B cell (primary cell): ENCODE data around the gene GPR148. TPM values are rescaled to one million over a fixed set of nuclear protein-coding genes. Genes with fewer than 3 reads are reported as not detected.
"Not testable (repeated sequence)": the region's sequence is repeated elsewhere in the genome, so short reads cannot be mapped to it uniquely, and the experiment has no call there.

Experiments used
- ATAC-seq: fragments of 200-7000 bp; cut with Tn5 transposase; one replicate; pipeline ENCODE4 v1.10.0; 2021; ENCODE audit warnings: low read depth, mild to moderate bottlenecking, moderate number of reproducible peaks, moderate library complexity
- CTCF ChIA-PET: fragments of 350-600 bp; sonication (Branson Sonifier 250); formaldehyde crosslinking; loops from one replicate; lab custom pipeline; 2021; ENCODE audit warnings: antibody characterized with exemption, inconsistent platforms; lab: Charles Lee
- POLR2A ChIA-PET: fragments of 350-600 bp; sonication (Branson Sonifier 250); formaldehyde crosslinking; loops from one replicate; lab custom pipeline; 2021; ENCODE audit warnings: antibody characterized with exemption; lab: Charles Lee
- DNase-seq: peaks from one replicate; pipeline ENCODE4 v3.0.0; 2013
- H2AFZ ChIP-seq: 2 replicates; pipeline ENCODE4 v1.6.1; 2012; ENCODE audit warnings: mild to moderate bottlenecking, low read depth, low read length; ENCODE audit not compliant: insufficient read depth, poor library complexity, severe bottlenecking
- H3K27ac ChIP-seq, 2 donors: 1 replicate in 1 of 2; 2 replicates in 1 of 2; pipeline ENCODE4 v1.5.1; 2012 to 2013; ENCODE audit warnings: low read length in 2 of 2, mild to moderate bottlenecking in 2 of 2, moderate library complexity in 1 of 2
- H3K27me3 ChIP-seq, 4 experiments: fragments of 200-600 bp in 1 of 4; sonication (generic) in 1 of 4; replicated peaks in 1 of 4; 1 replicate in 2 of 4; 2 replicates in 2 of 4; pipeline versions ENCODE4 v1.6.1 to v1.7.0; 2013 to 2016; ENCODE audit warnings: low read length in 3 of 4, mild to moderate bottlenecking in 2 of 4, mixed read lengths in 1 of 4, moderate library complexity in 1 of 4; ENCODE audit not compliant: insufficient read depth in 4 of 4, control insufficient read depth in 3 of 4; ENCODE audit errors: control extremely low read depth in 1 of 4
- H3K36me3 ChIP-seq, 2 experiments: replicated peaks in 1 of 2; 1 replicate in 1 of 2; 2 replicates in 1 of 2; pipeline versions ENCODE4 v1.6.1 to v1.7.1; 2013; ENCODE audit warnings: low read length in 1 of 2; ENCODE audit not compliant: insufficient read depth in 2 of 2, control insufficient read depth in 1 of 2; ENCODE audit errors: control extremely low read depth in 1 of 2, extremely low read depth in 1 of 2
- H3K4me1 ChIP-seq, 2 donors: fragments of 200-600 bp in 1 of 2; sonication (generic) in 1 of 2; 1 replicate in 1 of 2; 2 replicates in 1 of 2; pipeline versions ENCODE4 v1.5.1 to v1.6.1; 2013 to 2017; ENCODE audit warnings: low read length in 2 of 2; ENCODE audit not compliant: control insufficient read depth in 2 of 2, insufficient read depth in 2 of 2
- H3K4me2 ChIP-seq: replicated peaks from 2 replicates; pipeline ENCODE3; 2012; ENCODE audit warnings: mild to moderate bottlenecking, low read depth, low read length; ENCODE audit not compliant: poor library complexity, severe bottlenecking
- H3K4me3 ChIP-seq, 5 experiments: fragments of 200-600 bp in 1 of 5; sonication (generic) in 1 of 5; 1 replicate in 3 of 5; 2 replicates in 2 of 5; pipeline versions ENCODE4 v1.5.1 to v1.7.0; 2011 to 2016; ENCODE audit warnings: low read length in 4 of 5, mild to moderate bottlenecking in 4 of 5, low read depth in 2 of 5, control low read depth in 1 of 5, moderate library complexity in 1 of 5; ENCODE audit not compliant: insufficient read depth in 1 of 5; ENCODE audit errors: control extremely low read depth in 1 of 5, extremely low read depth in 1 of 5
- H3K79me2 ChIP-seq: fragments of 200-600 bp; sonication (generic); one replicate; pipeline ENCODE4 v1.6.0; 2016; ENCODE audit warnings: low read length; ENCODE audit not compliant: control insufficient read depth, insufficient read depth
- H3K9ac ChIP-seq: fragments of 200-600 bp; sonication (generic); 2 replicates; pipeline ENCODE4 v1.6.1; 2017; ENCODE audit warnings: mild to moderate bottlenecking, low read length, moderate library complexity
- H3K9me3 ChIP-seq, 3 donors: one replicate each; pipeline versions ENCODE4 v1.6.1 to v1.7.1; 2013; ENCODE audit warnings: low read length in 2 of 3; ENCODE audit not compliant: control insufficient read depth in 2 of 3, insufficient read depth in 1 of 3; ENCODE audit errors: control extremely low read depth in 1 of 3
- H4K20me1 ChIP-seq: 2 replicates; pipeline ENCODE4 v1.6.0; 2012; ENCODE audit warnings: mild to moderate bottlenecking, low read length; ENCODE audit not compliant: insufficient read depth, control insufficient read depth, poor library complexity, severe bottlenecking
- H3K27ac Mint-ChIP-seq: one replicate; pipeline ENCODE4 v1.8.0; 2021; ENCODE audit warnings: mixed read lengths
- H3K27me3 Mint-ChIP-seq: one replicate; pipeline ENCODE4 v1.8.0; 2021; ENCODE audit warnings: mixed read lengths
- H3K4me1 Mint-ChIP-seq: one replicate; pipeline ENCODE4 v1.8.0; 2021; ENCODE audit warnings: mixed read lengths
- H3K4me3 Mint-ChIP-seq: one replicate; pipeline ENCODE4 v1.8.0; 2021; ENCODE audit warnings: mixed read lengths
- H3K9me3 Mint-ChIP-seq: one replicate; pipeline ENCODE4 v1.8.0; 2022; ENCODE audit warnings: mixed read lengths; ENCODE audit not compliant: insufficient read depth
- EZH2 ChIP-seq: IDR thresholded peaks from 2 replicates; pipeline ENCODE4 v1.6.1; 2012; ENCODE audit warnings: borderline replicate concordance, low read depth, mild to moderate bottlenecking, moderate library complexity, low read length; ENCODE audit not compliant: insufficient read depth, poor library complexity, severe bottlenecking
- WGBS: methylation state at CpG from one replicate; pipeline ENCODE4 v1.1.5; 2013; ENCODE audit warnings: missing lambda C conversion rate; ENCODE audit not compliant: insufficient coverage; 5-methylcytosine and 5-hydroxymethylcytosine counted together
- intact Hi-C: fragments of 100-400 bp; cut with micrococcal nuclease; formaldehyde crosslinking; loops from one replicate; pipeline ENCODE4 v1.10.0; 2022
- polyA plus RNA-seq: library from polyadenylated mRNA; depleted of rRNA; stranded (reverse); fragments of >200 nt; gene quantifications from 2 replicates; pipeline ENCODE4 v1.2.3, GENCODE V29; 2012
- total RNA-seq, 2 donors: library from RNA; stranded (reverse); fragments of 120-200 nt in 1 of 2; gene quantifications; 1 replicate in 1 of 2; 2 replicates in 1 of 2; pipeline versions ENCODE4 v1.2.3 to v1.2.4, GENCODE V29; 2013 to 2022
- TF ChIP-seq, protein P1 (sequence below): fragments of 200-600 bp; IDR thresholded peaks from one replicate; pipeline ENCODE4 v1.8.0; 2022; ENCODE audit warnings: antibody characterized with exemption, mild to moderate bottlenecking

Gene GPR148
- total and polyA plus RNA-seq, 2 donors (not counting 1 experiment from before 2014, with no cell fraction given), result not detected

DNA sequence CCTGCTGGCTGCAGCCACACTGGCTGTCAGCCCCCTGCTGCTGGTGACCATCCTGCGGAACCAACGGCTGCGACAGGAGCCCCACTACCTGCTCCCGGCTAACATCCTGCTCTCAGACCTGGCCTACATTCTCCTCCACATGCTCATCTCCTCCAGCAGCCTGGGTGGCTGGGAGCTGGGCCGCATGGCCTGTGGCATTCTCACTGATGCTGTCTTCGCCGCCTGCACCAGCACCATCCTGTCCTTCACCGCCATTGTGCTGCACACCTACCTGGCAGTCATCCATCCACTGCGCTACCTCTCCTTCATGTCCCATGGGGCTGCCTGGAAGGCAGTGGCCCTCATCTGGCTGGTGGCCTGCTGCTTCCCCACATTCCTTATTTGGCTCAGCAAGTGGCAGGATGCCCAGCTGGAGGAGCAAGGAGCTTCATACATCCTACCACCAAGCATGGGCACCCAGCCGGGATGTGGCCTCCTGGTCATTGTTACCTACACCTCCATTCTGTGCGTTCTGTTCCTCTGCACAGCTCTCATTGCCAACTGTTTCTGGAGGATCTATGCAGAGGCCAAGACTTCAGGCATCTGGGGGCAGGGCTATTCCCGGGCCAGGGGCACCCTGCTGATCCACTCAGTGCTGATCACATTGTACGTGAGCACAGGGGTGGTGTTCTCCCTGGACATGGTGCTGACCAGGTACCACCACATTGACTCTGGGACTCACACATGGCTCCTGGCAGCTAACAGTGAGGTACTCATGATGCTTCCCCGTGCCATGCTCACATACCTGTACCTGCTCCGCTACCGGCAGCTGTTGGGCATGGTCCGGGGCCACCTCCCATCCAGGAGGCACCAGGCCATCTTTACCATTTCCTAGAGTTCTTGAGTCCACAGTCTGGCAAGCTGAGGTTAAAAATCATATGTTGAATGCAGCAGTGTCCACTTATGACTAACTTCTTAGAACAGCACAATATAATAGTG is 741 bp downstream of the GPR148 start:
- peaks cover 19% of the 10 kb centered on the region for H3K4me1 Mint-ChIP-seq
- CTCF ChIA-PET, result no interaction called here
- Histone ChIP-seq H2AFZ (no peak overlapping the region), H3K27me3 (peaks cover 0 to 27% (median 8%) of the 10 kb centered on the region in 4 experiments), H4K20me1 (no peaks in the 10 kb centered on the region), H3K4me1 (peaks cover 20 to 24% of the 10 kb centered on the region in 2 donors), H3K4me3 (no peak overlapping the region), H3K4me2 (no peak overlapping the region), H3K36me3 (no peaks in the 10 kb centered on the region), H3K79me2 (no peaks in the 10 kb centered on the region), H3K9me3 (peaks cover 0 to 29% (median 0%) of the 10 kb centered on the region in 3 donors), H3K27ac (no peak overlapping the region), H3K9ac (no peak overlapping the region)
- 94% methylated on average over 17 of the region's 17 CpGs for WGBS
- peak overlapping the region; percentile 55 for H3K4me3 Mint-ChIP-seq
- no peaks in the 10 kb centered on the region for H3K9me3 Mint-ChIP-seq
- ATAC-seq, result no peak
- no peak for TF ChIP-seq EZH2
- TF ChIP-seq, protein P1, sequence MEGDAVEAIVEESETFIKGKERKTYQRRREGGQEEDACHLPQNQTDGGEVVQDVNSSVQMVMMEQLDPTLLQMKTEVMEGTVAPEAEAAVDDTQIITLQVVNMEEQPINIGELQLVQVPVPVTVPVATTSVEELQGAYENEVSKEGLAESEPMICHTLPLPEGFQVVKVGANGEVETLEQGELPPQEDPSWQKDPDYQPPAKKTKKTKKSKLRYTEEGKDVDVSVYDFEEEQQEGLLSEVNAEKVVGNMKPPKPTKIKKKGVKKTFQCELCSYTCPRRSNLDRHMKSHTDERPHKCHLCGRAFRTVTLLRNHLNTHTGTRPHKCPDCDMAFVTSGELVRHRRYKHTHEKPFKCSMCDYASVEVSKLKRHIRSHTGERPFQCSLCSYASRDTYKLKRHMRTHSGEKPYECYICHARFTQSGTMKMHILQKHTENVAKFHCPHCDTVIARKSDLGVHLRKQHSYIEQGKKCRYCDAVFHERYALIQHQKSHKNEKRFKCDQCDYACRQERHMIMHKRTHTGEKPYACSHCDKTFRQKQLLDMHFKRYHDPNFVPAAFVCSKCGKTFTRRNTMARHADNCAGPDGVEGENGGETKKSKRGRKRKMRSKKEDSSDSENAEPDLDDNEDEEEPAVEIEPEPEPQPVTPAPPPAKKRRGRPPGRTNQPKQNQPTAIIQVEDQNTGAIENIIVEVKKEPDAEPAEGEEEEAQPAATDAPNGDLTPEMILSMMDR, result no peak
- peak overlapping the region; percentile 37 for H3K27ac Mint-ChIP-seq
- intact Hi-C loops, result no loop called here
- DNase-seq, result peak; percentile 5
- POLR2A ChIA-PET, result no interaction called here
- H3K27me3 Mint-ChIP-seq, result peaks cover 5% of the 10 kb centered on the region

DNA sequence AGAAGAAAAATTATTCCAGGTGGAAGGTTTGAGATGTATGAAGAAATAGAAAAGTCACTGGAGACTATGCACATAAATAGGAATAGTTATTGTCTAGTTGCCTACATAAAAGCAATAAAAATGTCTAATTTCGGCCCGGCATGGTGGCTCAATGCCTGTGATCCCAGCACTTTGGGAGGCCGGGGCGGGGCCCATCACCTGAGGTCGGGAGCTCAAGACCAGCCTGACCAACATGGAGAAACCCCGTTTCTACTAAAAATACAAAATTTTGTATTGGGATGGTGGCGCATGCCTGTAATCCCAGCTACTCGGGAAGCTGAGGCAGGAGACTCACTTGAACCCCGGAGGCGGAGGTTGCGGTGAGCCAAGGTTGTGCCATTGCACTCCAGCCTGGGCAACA is 3.4 kb downstream of the GPR148 start:
- H2AFZ ChIP-seq, H3K4me3 ChIP-seq, H3K4me1 Mint-ChIP-seq, H4K20me1 ChIP-seq, POLR2A ChIA-PET, H3K4me2 ChIP-seq, H3K9ac ChIP-seq, ATAC-seq, H3K27ac ChIP-seq, H3K9me3 Mint-ChIP-seq, H3K27me3 ChIP-seq, H3K79me2 ChIP-seq, H3K36me3 ChIP-seq, H3K4me3 Mint-ChIP-seq, CTCF ChIA-PET, H3K27ac Mint-ChIP-seq, H3K27me3 Mint-ChIP-seq, intact Hi-C loops, DNase-seq: not testable (repeated sequence)
- WGBS, result 100% methylated on average over 5 of the region's 11 CpGs
- Histone ChIP-seq H3K4me1 (peaks cover 8 to 13% of the 10 kb centered on the region in 2 donors), H3K9me3 (peaks cover 0 to 32% (median 5%) of the 10 kb centered on the region in 3 donors)
